HepG2 (cell line): ENCODE results near the gene PRPSAP1. TPM values are rescaled to one million over a fixed set of nuclear protein-coding genes. Genes with fewer than 3 reads are reported as not detected.

Source experiments
- ATF1 ChIP-seq: IDR thresholded peaks from 2 replicates; pipeline ENCODE4 v1.6.1; 2016; ENCODE audit warnings: mild to moderate bottlenecking, control low read depth
- ATM ChIP-seq: fragments of 450-650 bp; IDR thresholded peaks from 2 replicates; pipeline ENCODE4 v1.7.1; 2017; ENCODE audit warnings: mild to moderate bottlenecking, borderline replicate concordance
- CHD4 ChIP-seq: fragments of 200-600 bp; sonication (generic); IDR thresholded peaks from 2 replicates; pipeline ENCODE4 v1.7.0; 2017; ENCODE audit warnings: mild to moderate bottlenecking, low read length, borderline replicate concordance
- HDAC1 ChIP-seq: sonication (generic); formaldehyde crosslinking; IDR thresholded peaks from 2 replicates; pipeline ENCODE4 v1.5.1; 2020; ENCODE audit warnings: mild to moderate bottlenecking, missing genetic modification reagents
- MED8 ChIP-seq: sonication (generic); formaldehyde crosslinking; IDR thresholded peaks from 2 replicates; pipeline ENCODE4 v1.8.1; 2023; ENCODE audit warnings: mild to moderate bottlenecking, missing genetic modification reagents; ENCODE audit not compliant: insufficient replicate concordance
- NFE2L1 ChIP-seq: sonication (generic); formaldehyde crosslinking; IDR thresholded peaks from 2 replicates; pipeline ENCODE4 v1.4.0; 2020; ENCODE audit warnings: missing genetic modification reagents, mild to moderate bottlenecking, borderline replicate concordance
- NFYC ChIP-seq: IDR thresholded peaks from 2 replicates; pipeline ENCODE4 v1.6.1; 2016; ENCODE audit warnings: missing genetic modification reagents, missing compliant biosample characterization
- PITX1 ChIP-seq: sonication (generic); formaldehyde crosslinking; IDR thresholded peaks from 2 replicates; pipeline ENCODE4 v1.5.1; 2020; ENCODE audit warnings: mild to moderate bottlenecking, missing genetic modification reagents
- POLR2AphosphoS5 ChIP-seq: IDR thresholded peaks from 2 replicates; pipeline ENCODE4 v1.6.1; 2012; ENCODE audit warnings: low read depth, low read length
- RARG ChIP-seq: sonication (generic); formaldehyde crosslinking; IDR thresholded peaks from 2 replicates; pipeline ENCODE4 v1.4.0; 2020; ENCODE audit warnings: low read depth, mild to moderate bottlenecking, missing genetic modification reagents
- RERE ChIP-seq: IDR thresholded peaks from 2 replicates; pipeline ENCODE4 v1.6.1; 2016; ENCODE audit warnings: low read depth, missing genetic modification reagents, missing compliant biosample characterization
- SNAPC5 ChIP-seq: sonication (generic); formaldehyde crosslinking; IDR thresholded peaks from 2 replicates; pipeline ENCODE4 v1.8.1; 2023; ENCODE audit warnings: mild to moderate bottlenecking, missing genetic modification reagents, borderline replicate concordance
- SSRP1 ChIP-seq: IDR thresholded peaks from 2 replicates; pipeline ENCODE4 v1.6.1; 2016; ENCODE audit warnings: control low read depth
- TCF7 ChIP-seq: sonication (generic); IDR thresholded peaks from 2 replicates; pipeline ENCODE4 v1.6.1; 2016; ENCODE audit warnings: antibody characterized with exemption, low read depth
- ZNF12 ChIP-seq: sonication (generic); formaldehyde crosslinking; IDR thresholded peaks from 2 replicates; pipeline ENCODE4 v1.5.0; 2020; ENCODE audit warnings: missing genetic modification reagents
- ZNF138 ChIP-seq: sonication (generic); formaldehyde crosslinking; IDR thresholded peaks from 2 replicates; pipeline ENCODE4 v1.5.0; 2020; ENCODE audit warnings: mild to moderate bottlenecking, low read depth, missing genetic modification reagents
- ZNF276 ChIP-seq: sonication (generic); formaldehyde crosslinking; IDR thresholded peaks from 2 replicates; pipeline ENCODE4 v1.4.0; 2020; ENCODE audit warnings: mild to moderate bottlenecking, low read depth, missing genetic modification reagents
- ZNF34 ChIP-seq: sonication (generic); formaldehyde crosslinking; IDR thresholded peaks from 2 replicates; pipeline ENCODE4 v1.4.0; 2020; ENCODE audit warnings: mild to moderate bottlenecking, missing genetic modification reagents, borderline replicate concordance
- ZNF674 ChIP-seq: sonication (generic); formaldehyde crosslinking; IDR thresholded peaks from 2 replicates; pipeline ENCODE4 v1.5.0; 2020; ENCODE audit warnings: low read depth, mild to moderate bottlenecking, missing genetic modification reagents
- ZNF841 ChIP-seq: sonication (generic); formaldehyde crosslinking; IDR thresholded peaks from 2 replicates; pipeline ENCODE4 v1.8.1; 2023; ENCODE audit warnings: missing genetic modification reagents, borderline replicate concordance
- polyA plus RNA-seq, 8 experiments: library from polyadenylated mRNA; depleted of rRNA in 3 of 8; stranded (reverse) in 7 of 8; unstranded in 1 of 8; fragments of >200 nt; fragmentation: Illumina TruSeq in 4 of 8; extraction: Trizol in 4 of 8; gene quantifications; 2 replicates each; pipeline versions ENCODE4 v1.2.1 to v1.2.3, GENCODE V29; 2011 to 2016; ENCODE audit warnings: low read depth in 4 of 8, missing spikeins in 1 of 8, mixed read lengths in 1 of 8; ENCODE audit not compliant: insufficient read depth in 1 of 8
- total RNA-seq, 5 experiments: library from RNA; depleted of rRNA; stranded (reverse); fragments of >200 nt; fragmentation: Illumina TruSeq; extraction: Trizol; gene quantifications; 2 replicates each; pipeline ENCODE4 v1.2.3, GENCODE V29; 2016; ENCODE audit warnings: low read depth in 1 of 5
- TF ChIP-seq, protein P1 (sequence below): sonication (generic); formaldehyde crosslinking; IDR thresholded peaks from 2 replicates; pipeline ENCODE4 v1.5.1; 2020; ENCODE audit warnings: mild to moderate bottlenecking, missing genetic modification reagents, borderline replicate concordance

PRPSAP1 gene
- total and polyA plus RNA-seq, 2 of the 13 experiments (the other 11 are each of a cell fraction or from before 2014, with no cell fraction given) = 91.1 to 314 TPM

GRCh38 chr17:76354317-76354729 lies 607 bp upstream of the PRPSAP1 start (continued):
- no peak for TF ChIP-seq NFYC
- TF ChIP-seq NFE2L1 (CRISPR knock-in tag) = no peak
- TF ChIP-seq ZNF841 = no peak
- TF ChIP-seq CHD4 = 0 out of 2 replicates have a peak, but pooled peaks have one; percentile 39
- no peak for TF ChIP-seq ZNF12 (CRISPR knock-in tag)
- TF ChIP-seq MED8 (CRISPR knock-in tag) = no peak
- TF ChIP-seq PITX1 = no peak; the same call in 1 of the 2 replicates
- TF ChIP-seq ZNF34 (CRISPR knock-in tag) = no peak
- TF ChIP-seq RARG (CRISPR knock-in tag) = peak; percentile 58; the same call in 1 of the 2 replicates
- no peak for TF ChIP-seq HDAC1 (CRISPR knock-in tag)
- peak; percentile 43 for TF ChIP-seq POLR2AphosphoS5
- TF ChIP-seq, protein P1, sequence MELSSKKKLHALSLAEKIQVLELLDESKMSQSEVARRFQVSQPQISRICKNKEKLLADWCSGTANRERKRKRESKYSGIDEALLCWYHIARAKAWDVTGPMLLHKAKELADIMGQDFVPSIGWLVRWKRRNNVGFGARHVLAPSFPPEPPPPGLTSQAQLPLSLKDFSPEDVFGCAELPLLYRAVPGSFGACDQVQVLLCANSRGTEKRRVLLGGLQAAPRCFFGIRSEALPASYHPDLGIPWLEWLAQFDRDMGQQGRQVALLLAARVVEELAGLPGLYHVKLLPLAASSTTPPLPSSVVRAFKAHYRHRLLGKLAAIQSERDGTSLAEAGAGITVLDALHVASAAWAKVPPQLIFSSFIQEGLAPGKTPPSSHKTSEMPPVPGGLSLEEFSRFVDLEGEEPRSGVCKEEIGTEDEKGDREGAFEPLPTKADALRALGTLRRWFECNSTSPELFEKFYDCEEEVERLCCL (CRISPR knock-in tag) = 0 out of 2 replicates have a peak, but pooled peaks have one; percentile 3
- TF ChIP-seq ZNF276 (CRISPR knock-in tag) = no peak
- no peak for TF ChIP-seq RERE (CRISPR knock-in tag)
- TF ChIP-seq ATF1 (CRISPR knock-in tag) = 0 out of 2 replicates have a peak, but pooled peaks have one; percentile 1
- TF ChIP-seq ZNF674 (CRISPR knock-in tag) = 0 out of 2 replicates have a peak, but pooled peaks have one; percentile 8
- TF ChIP-seq TCF7 = no peak
- no peak for TF ChIP-seq ATM
- TF ChIP-seq ZNF138 (CRISPR knock-in tag) = peak; percentile 1; the same call in 1 of the 2 replicates
- TF ChIP-seq SSRP1 (CRISPR knock-in tag) = no peak
- TF ChIP-seq SNAPC5 (CRISPR knock-in tag) = no peak
